HL-60 (cell line): ENCODE results near the gene SEL1L2.

Source experiments
- DNase-seq, 2 experiments: peaks; one replicate each; pipeline ENCODE4 v3.0.0-alpha.2; 2010 to 2020; ENCODE audit warnings: low read depth in 1 of 2, low spot score in 1 of 2
- H3K27ac ChIP-seq: fragments of 250-450 bp; sonication (Bioruptor Pico); replicated peaks from 2 replicates; pipeline ENCODE4 v1.5.1; 2020; ENCODE audit warnings: mild to moderate bottlenecking, moderate library complexity
- H3K27me3 ChIP-seq: fragments of 250-450 bp; sonication (Bioruptor Pico); 2 replicates; pipeline ENCODE4 v1.5.1; 2021; ENCODE audit warnings: mild to moderate bottlenecking, moderate library complexity; ENCODE audit not compliant: insufficient read depth, poor library complexity, severe bottlenecking
- H3K4me3 ChIP-seq: replicated peaks from 2 replicates; pipeline ENCODE4 v1.5.1; 2011; ENCODE audit warnings: mild to moderate bottlenecking, control low read depth, low read length; ENCODE audit not compliant: insufficient read depth
- CTCF ChIP-seq: IDR thresholded peaks from one replicate; pipeline ENCODE4 v1.5.1; 2011; ENCODE audit warnings: low read length, control low read depth, inconsistent platforms; ENCODE audit not compliant: insufficient read depth
- GABPA ChIP-seq: IDR thresholded peaks from 2 replicates; pipeline ENCODE4 v1.6.1; 2012; ENCODE audit warnings: low read depth
- POLR2AphosphoS5 ChIP-seq: IDR thresholded peaks from 2 replicates; pipeline ENCODE4 v1.6.1; 2012; ENCODE audit warnings: low read depth
- REST ChIP-seq: IDR thresholded peaks from 2 replicates; pipeline ENCODE4 v1.6.1; 2012; ENCODE audit warnings: low read depth; ENCODE audit not compliant: insufficient replicate concordance
- SPI1 ChIP-seq: IDR thresholded peaks from 2 replicates; pipeline ENCODE4 v1.6.1; 2012; ENCODE audit warnings: low read depth, mild to moderate bottlenecking, borderline replicate concordance

Gene SEL1L2

GRCh38 chr20:13928901-13929300 lies 61.5 kb downstream of the SEL1L2 start:
- H3K27ac ChIP-seq: no peak overlapping the region
- H3K27me3 ChIP-seq: no peaks in the 10 kb centered on the region
- TF ChIP-seq REST (no peak), GABPA (no peak), CTCF (no peak), SPI1 (no peak), POLR2AphosphoS5 (no peak)
- DNase-seq: no peak
- H3K4me3 ChIP-seq: no peak overlapping the region

- H3K27me3 ChIP-seq: no peaks in the 10 kb centered on the region
- H3K4me3 ChIP-seq: no peak overlapping the region
- no peak for DNase-seq
- no peak overlapping the region for H3K27ac ChIP-seq
- TF ChIP-seq GABPA: no peak
- TF ChIP-seq REST: no peak
- TF ChIP-seq POLR2AphosphoS5: no peak
- TF ChIP-seq CTCF: no peak
- TF ChIP-seq SPI1: no peak
Measured at GRCh38 chr20:13927171-13927570, 63.2 kb downstream of the SEL1L2 start.

GRCh38 chr20:13922241-13922640 lies 68.2 kb downstream of the SEL1L2 start:
- Histone ChIP-seq H3K4me3 (no peak overlapping the region), H3K27ac (no peak overlapping the region), H3K27me3 (no peaks in the 10 kb centered on the region)
- no peak for DNase-seq
- TF ChIP-seq SPI1: no peak
- no peak for TF ChIP-seq POLR2AphosphoS5
- TF ChIP-seq REST: no peak
- no peak for TF ChIP-seq CTCF
- no peak for TF ChIP-seq GABPA
